HG03066 (cell line): ENCODE results near the gene DCAF8L2.
"Not testable (repeated sequence)": the region's sequence is repeated elsewhere in the genome, so short reads cannot be mapped to it uniquely, and the experiment has no call there.

Source experiments
- ATAC-seq: cut with Tn5 transposase; IDR thresholded peaks from one replicate; pipeline ENCODE4 v1.9.1; 2021; ENCODE audit warnings: low read depth; ENCODE audit not compliant: unreplicated experiment

DCAF8L2 gene

DNA sequence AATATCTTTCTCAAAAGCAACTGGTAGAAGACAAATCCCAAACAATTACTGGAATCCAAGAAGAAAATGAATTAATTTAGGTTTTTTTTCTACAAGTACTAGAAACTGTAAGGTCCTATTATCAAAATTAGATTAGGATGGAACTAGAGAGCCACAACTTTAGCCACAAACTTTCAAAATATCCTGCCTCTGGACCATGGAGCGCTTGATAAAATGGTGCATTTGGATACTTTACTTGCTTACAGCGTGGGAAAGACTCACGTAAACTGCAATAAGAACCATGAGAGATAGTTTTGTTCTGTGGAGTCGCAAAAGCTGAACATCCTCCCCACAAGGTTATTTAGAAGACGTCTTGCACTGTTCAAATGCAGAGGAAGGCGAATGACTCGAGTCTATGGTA, at the start of gene DCAF8L2:
Gene DCAF8L2, plus strand, starts transcription at position 301 of the 400 bp plus-strand sequence. CDS start 156,552 bp downstream, outside the sequence.
- ATAC-seq: no peak

DNA sequence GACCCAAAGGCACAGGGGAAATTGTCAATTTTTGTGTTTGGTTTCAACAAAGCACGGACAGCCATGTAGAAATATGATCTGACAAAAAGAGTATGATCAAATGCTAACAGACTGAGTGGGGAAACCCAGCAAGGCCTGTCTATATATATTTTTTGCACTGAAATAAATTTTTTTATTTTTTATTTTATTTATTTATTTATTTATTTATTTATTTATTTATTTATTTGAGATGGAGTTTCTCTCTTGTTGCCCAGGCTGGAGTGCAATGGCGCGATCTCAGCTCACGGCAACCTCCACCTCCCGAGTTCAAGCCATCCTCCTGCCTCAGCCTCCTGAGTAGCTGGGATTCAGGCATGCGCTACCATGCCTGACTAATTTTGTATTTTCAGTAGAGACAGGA, 49.0 kb upstream of the DCAF8L2 start:
- ATAC-seq: not testable (repeated sequence)

DNA sequence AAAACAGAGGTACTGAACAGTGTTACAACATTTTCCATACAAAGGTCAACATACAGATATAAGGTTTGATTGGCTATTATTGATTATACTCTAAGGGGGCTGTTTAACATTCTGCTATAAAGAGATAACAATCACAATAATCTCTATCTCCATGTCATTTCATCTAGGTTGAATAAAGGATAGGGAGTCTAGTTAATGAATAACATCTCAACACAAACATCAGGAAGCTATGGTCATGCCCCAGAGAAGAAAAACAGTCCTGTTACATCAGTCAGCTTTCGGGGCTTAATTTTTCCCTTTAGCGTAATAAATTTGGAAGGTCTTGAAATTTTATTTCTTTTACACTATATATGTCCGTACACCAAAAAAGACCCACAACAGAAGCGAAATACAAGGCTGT, 41.5 kb upstream of the DCAF8L2 start:
- no peak for ATAC-seq

DNA sequence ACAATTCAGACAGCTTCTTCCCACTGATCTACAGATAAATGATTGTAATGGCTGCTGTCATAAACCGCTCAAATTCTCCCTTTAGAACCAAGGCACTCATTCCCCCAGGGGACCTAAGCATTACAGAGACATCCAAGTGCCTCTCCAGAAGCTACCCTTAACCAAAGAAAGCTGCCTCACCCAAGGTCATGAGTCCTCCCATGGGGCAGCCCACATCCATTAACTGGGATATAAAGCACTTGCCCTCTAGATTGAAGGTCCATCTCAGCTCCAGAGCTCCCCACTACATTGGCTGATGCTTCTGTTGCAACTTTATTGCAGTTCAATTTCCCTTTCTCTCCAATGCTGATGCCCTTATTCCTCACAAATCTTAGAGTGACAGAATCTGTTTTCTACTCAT, 40.5 kb upstream of the DCAF8L2 start:
- ATAC-seq: no peak

DNA sequence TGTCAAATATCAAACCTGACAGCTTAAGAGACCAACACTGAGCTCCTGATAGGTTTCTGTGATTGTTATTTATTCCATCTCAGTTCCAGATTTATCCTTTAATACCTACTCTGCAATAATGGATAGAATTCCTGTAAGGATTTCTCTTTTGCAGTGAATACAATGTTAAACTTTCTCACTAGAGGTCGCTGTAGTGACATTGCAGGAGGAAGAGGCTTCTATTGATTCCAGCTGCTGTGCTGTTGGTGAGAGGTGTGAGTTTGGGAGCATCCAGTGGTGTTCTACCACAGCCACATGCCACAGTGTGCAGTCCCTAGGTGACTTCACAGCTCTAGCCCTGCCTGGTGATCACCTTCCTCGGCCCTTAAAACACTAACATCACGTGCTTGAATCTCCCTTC, 34.6 kb upstream of the DCAF8L2 start:
- no peak for ATAC-seq

DNA sequence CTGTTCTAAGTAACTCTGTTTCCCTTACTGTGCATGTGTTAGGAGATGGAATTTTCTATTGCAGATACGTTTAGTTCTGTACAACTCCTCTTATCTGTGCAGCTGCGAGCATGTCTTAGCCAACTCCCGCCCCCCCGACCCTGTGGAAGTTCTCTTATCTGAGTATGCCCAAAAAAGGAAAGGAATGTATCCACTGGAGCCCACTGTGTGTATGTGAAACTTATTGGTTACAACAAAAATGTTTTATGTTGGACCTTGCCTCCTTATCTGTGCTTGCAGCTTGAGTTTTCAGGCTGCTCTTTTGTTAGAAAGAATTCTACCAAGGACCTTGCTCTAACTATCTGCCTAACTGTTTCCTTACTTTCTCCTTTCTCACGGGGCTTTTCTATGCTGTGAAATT, 24.2 kb upstream of the DCAF8L2 start:
- ATAC-seq: no peak

DNA sequence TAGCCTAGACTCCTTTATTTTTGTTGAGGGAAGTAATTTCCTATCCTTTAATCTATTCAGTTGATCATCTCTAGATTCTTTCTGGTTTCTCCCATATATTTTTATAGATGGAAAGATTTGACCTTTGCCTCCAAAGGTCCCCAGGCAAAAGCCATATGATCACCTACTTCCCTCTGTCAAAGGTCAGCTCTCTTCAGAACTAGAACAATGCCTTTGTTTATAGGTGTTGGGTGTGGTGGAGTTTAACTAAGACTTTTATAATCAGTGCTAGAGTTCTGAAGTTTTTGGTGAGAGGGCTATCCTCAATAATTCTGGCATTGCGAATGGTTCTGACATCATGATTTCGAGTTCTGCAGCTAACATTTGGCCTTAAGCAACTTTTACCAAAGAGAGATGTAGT, 19.0 kb upstream of the DCAF8L2 start:
- no peak for ATAC-seq

DNA sequence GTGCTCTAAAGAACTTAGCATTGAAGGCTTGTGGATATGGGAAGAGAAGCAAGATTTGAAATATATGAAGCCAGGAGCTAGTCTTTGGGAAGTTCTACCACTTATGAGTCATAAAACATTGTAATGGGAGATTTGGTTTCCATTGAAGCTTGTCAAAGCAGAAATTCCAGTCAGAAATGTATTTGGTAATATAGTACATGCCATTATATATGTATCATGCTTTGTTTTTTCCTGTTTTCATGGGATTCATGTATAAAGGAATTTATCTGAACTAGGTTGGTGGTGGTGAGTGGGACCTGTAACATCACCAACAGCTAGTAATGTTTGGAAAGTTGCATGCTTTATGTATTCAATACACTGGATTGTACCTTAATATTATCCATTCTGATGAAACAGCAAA, 14.6 kb upstream of the DCAF8L2 start:
- no peak for ATAC-seq

DNA sequence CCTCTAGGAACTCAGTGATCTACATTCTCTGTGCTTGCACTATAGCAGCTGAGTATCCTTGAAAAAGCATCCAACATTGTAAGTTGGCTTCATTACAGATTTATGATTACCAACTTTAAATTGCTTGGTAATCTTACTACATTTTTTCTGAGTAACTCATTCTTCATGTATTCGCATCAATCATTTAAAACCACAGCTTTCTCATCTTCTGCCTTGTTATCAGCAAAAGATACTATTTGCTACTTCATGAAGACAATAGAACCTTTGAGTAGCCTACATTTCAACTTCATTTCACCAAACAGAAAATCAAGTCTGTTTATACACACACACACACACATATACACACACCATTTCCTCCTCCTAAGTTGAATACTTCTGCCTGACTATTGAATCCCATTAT, 6.2 kb upstream of the DCAF8L2 start:
- ATAC-seq: no peak

DNA sequence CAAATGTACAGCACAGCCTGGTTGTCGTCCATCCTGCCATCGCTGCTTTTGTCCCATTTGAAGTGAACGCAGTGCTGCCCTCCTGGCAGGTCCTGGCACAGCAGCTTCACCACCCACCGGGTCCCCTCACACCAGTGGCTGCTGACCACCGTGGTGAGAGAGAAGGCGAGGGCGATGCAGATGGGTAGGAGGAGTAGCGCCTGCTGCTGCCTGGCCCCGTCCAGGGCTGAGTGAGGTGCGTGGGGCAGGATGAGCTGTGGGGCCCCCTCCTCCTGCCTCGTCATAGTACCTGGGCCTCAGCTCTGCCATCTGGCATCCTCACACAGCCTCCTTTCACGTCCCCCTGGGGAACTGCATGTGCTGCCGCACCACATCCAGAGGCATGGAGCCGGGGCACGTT, 1.8 kb downstream of the DCAF8L2 start:
- no peak for ATAC-seq

DNA sequence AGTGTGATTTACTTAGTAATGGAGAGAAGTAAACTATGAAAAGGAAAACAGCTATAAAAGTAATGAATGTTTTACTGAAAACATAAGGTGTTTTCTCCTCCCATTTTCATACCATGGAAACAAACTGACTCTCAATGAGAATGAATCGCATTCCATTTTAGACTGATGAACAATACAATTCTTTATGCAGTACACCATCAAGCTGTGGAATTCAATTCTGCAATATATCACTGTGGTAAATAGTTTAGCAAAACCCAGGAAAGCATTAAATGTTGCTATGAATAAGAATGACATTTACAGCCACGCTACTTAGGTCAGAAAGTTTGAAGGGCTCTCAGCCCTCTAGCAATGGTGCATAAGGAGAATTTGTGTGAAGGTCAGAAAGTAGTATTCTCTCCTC, 7.4 kb downstream of the DCAF8L2 start:
- ATAC-seq: no peak

DNA sequence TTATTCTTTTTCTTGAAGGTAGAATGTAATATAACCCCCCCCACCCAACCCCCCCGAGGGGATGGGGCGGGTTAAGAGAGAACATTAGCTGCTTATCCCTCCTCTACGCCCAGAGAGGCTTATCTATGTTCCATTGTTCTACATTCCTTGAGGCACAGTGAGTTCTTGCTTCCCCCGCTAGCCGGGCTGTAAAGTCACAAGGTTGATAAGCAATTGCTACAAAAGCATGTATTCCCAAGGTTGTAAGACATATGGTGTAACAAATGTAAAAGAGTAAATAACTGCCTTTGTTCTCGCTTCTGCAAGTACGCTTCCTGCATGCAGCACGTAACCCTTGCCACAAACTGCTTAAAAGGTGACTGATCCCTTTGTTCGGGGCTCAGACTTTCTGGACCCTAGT, 8.2 kb downstream of the DCAF8L2 start:
- ATAC-seq: no peak

DNA sequence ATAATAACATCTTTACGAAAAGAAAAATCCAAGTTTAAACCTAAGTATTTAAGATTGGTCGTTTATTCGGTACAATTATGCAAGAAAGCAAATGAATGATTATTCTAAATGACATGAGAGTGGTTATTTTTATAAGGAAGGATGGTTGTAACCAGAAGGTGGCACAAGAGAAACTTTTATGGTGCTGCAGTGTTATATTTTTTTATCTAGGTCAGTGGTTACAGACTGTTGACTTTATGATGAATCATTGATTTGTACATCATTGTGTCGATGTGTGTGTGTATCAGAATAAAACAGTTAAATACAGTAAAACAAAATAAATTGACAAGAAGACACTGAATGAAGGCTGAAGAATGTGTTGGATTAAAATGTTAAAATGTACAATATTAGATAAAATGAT, 9.8 kb downstream of the DCAF8L2 start:
- no peak for ATAC-seq

DNA sequence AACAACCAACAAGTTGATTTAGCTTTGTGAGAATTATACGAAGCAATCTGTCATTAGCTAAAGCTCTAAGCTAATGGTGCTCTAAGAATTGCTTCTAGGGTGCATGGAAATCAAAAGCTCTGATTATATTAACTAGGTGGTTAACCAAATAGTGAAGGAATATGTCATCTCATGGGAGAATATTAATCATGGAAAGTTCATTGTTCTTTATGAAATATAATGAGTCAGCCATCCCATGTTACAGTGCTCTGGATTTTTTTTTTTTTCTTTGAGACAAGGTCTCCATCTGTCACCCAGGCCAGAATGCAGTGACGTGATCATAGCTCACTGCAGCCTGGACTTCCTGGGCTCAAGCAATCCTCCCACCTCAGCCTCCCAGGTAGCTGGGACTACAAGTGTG, 10.5 kb downstream of the DCAF8L2 start:
- ATAC-seq: no peak

DNA sequence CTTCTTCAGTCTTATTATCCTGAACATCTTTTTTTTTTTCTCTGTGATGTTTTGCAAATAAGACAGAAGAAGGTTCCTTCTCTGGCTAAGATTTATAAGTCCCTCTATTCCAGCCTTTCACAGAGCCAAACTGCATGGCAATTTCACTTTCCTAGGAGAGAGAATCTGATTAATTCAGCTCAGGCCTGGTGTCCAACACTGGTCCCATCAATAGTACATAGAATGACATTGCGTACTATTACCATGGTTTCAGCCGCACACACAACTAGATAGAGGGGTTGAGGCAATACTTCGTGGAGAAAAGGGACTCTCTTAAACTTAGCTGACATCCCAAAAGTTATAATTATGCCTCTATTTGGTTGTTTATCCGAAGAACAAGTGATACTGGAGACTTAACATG, 18.5 kb downstream of the DCAF8L2 start:
- ATAC-seq: no peak

DNA sequence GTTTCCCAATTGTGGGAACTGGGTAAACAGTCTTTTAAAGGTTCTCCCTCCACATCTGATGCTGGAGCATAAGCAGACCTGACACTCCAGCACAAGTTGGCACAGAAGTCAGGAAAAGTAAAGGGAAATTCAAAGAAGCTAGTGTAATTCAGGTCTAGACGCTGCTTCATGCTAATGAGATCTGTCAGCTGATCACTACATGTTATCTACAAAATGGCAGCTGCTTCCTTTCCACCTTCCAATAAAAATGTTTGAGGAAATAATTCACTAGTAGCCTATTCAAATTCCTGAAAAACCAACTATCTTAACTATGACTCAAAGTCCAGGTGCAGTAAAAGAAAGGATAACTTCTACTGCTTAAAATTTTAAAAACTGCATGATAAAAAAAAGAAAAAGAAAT, 29.3 kb downstream of the DCAF8L2 start:
- no peak for ATAC-seq

DNA sequence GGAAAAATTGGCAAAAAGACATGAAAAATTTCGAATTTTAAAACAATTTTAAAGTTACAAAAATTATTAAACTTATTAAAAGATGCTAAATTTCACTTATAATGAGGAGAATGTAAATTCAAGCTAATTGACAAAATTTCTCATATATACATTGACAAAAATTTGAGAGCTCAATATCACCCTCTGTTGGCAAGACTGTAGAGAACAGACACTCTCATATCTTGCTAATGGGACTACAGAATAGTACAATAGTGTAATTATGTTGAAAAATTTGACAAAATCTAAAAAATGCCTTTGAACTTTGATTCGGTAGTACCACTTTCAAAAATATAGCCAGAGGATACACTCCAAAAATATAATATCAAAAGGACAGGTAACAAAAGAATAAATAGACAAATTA, 29.8 kb downstream of the DCAF8L2 start:
- no peak for ATAC-seq

DNA sequence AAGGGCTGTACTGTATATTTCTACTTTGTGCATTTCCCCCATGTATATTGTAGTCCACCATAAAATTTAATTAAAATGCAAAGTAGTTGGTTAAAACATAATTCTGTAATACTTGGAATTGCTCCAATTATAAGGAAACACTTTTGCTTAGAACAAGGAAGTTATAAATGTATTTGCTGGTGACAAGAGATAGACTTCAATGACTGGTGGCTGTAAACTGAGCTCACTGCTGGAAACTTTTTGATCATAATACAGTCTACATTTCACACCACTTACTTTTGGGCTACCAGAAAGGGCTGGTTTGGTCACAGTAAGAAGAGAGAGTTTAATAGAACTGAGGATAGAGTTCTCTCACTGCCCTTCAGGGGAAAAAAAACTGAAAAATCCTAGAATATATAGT, 32.7 kb downstream of the DCAF8L2 start:
- ATAC-seq: no peak

DNA sequence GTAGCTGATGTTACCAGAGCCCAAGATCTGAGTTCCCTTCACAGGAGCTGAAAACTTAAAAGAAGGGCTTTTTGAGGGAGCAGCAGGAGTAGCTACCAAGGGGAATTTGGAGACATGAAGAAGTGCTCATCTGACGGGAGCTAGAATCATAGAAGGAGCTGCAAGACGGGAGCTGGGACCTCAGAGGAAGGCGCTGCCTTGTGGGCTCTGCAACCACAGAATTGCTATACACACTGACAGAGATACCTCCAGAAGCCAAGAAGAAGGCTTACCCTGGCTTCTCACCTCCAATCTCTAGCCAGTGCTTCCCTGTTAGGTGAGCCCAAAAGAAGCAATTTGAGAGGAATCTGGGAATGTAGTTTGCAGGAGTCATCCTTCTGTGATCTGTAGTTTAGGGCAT, 35.9 kb downstream of the DCAF8L2 start:
- no peak for ATAC-seq

DNA sequence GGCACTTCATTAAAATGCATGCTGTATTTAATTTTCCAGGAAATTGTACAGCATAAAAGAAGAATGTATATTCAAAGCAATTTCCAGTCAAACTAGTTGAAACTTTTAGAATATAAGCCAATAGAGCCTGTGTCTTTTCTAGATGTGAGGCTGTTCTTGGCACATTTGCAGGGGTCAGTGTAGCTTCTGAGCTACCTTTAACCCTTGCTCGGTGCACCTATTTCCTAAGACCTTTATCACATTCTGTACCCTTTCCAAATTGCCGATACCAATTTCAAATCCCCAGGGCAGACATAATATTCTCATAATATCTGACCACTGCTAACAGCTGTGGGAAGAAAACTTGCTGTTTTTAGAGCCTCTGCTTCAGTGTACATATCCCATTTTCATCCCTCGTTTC, 43.2 kb downstream of the DCAF8L2 start:
- no peak for ATAC-seq

DNA sequence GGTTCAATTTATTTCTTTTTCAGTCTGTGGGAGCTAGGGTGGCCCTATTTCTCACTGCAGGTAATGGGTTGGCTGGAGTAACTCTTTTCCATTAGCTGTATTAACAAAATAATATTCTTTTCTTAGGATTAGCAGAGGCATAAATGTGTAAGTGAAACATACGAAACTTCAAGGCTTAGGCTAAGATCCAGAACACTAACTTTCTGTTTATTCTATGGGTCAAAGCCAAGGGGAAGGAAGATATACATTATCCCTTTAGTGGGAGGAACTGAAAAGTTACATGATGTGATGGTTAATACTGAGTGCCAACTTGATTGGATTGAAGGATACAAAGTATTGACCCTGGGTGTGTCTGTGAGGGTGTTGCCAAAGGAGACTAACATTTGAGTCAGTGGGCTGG, 66.4 kb downstream of the DCAF8L2 start:
- no peak for ATAC-seq

DNA sequence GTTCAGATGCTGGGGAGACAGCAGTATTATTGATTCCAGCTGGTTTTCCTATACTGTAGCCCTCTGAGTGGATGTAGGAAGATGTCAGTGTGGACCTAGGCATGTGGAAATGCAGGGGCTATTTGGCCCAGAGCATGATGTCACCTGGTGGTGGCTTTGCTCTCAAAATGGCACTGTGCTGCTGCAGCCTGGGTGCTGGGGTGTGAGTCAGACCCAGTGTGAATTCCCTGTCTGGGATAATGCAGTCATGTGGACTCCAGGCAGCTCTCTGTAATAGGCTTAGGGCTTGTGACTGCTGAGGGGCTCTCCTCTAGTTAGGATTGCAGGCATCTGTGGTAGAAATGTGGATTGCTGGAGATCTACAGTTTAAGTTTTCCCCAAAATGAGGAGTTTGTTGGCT, 70.7 kb downstream of the DCAF8L2 start:
- no peak for ATAC-seq

DNA sequence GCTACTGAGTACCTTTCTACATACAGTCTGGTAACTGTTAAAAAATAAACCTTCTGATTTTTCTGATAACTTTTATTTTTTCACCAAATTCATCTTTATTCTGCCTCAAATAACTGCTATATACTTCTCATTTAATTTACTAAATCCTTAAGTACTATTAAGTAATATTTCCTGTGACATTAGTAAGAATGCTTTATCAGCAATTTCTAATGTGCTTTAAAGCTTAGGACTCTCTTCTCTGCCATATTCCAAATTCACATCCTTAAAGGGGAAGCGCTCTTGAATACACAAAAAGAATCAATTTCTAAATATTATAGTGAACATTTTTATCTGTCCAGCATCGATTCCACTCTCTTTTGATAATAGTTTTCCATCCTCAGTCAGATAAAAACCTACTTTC, 81.1 kb downstream of the DCAF8L2 start:
- ATAC-seq: no peak

DNA sequence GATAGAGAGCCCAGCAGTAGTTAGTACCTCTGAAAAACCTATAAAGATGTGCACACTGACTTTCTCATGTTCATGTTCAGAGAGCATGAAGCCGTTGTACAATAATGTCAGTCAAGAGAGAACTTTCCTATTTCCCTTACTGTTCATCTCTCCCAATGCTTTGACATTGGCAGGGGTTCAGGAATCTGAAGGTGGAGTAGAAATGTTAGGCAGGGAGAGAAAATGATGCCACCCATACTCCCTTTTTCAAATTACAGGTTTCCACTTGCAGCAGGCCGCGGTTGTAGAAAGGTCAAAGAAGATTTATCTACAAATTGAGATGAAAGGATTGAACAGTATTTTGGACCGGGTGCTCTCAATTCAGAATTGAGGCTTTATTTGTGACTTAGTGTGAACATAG, 84.3 kb downstream of the DCAF8L2 start:
- no peak for ATAC-seq
